ENCODE results near the gene EFCAB7. TPM values are rescaled to one million over a fixed set of nuclear protein-coding genes. Genes with fewer than 3 reads are reported as not detected.

The EFCAB7 gene
- total and polyA plus RNA-seq, 2 of the 4 experiments (the other 2 are of a cell fraction), result 2.3 TPM

DNA sequence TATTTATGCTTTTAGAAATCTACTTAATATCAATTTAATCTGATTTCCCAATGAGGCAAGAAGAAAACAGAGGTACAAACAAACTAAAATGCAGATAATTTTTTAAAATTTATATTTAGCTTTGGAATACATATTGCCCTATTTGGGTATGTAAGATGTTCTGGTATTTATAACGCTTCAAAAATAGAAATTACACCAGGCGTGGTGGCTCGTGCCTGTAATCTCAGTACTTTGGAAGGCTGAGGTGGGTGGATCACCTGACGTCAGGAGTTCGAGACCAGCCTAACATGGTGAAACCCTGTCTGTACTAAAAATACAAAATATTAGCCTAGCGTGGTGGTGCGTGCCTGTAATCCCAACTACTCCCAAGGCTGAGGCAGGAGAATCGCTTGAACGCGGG, 13.6 kb upstream of the EFCAB7 start:
- Histone ChIP-seq H3K56ac (ENCODE audit: extremely low read depth, insufficient read depth, low read length) (no peak overlapping the region), H2BK20ac (ENCODE audit: low read depth, low read length) (no peak overlapping the region), H3K4ac (ENCODE audit: low read depth, low read length) (no peak overlapping the region), H4K8ac (ENCODE audit: low read depth in 2 of 2, low read length in 2 of 2) (no peak overlapping the region), H4K20me1 (ENCODE audit: insufficient read depth, low read length) (no peaks in the 10 kb centered on the region), H3K9me3 (ENCODE audit: control insufficient read depth, insufficient read depth, low read length) (no peaks in the 10 kb centered on the region), H2BK120ac (ENCODE audit: low read depth, low read length) (no peak overlapping the region), H3K27ac (ENCODE audit: insufficient read depth, low read length) (no peak overlapping the region), H3K9me1 (ENCODE audit: insufficient read depth, low read length) (no peaks in the 10 kb centered on the region), H3K14ac (replicated peaks; ENCODE audit: low read depth, low read length) (no peak overlapping the region), H2AK9ac (replicated peaks; ENCODE audit: low read depth, low read length, poor library complexity) (no peak overlapping the region), H3K36me3 (ENCODE audit: control insufficient read depth, insufficient read depth, low read length) (no peaks in the 10 kb centered on the region), H2BK5ac (ENCODE audit: low read depth, low read length, poor library complexity, severe bottlenecking) (no peak overlapping the region), H3K4me1 (ENCODE audit: control insufficient read depth, insufficient read depth, low read length) (no peaks in the 10 kb centered on the region), H3K23ac (ENCODE audit: low read depth, low read length) (no peak overlapping the region), H3K4me3 (ENCODE audit: insufficient read depth, low read depth, low read length) (no peak overlapping the region), H2BK15ac (ENCODE audit: low read depth, low read length) (no peak overlapping the region), H3K9ac (ENCODE audit: low read depth, low read length) (no peak overlapping the region), H2AFZ (replicated peaks; ENCODE audit: low read length, poor library complexity) (no peak overlapping the region), H3K79me1 (ENCODE audit: low read depth in 1 of 2, low read length in 2 of 2) (no peaks in the 10 kb centered on the region), H4K91ac (ENCODE audit: insufficient read depth, low read depth, low read length) (no peak overlapping the region), H4K5ac (ENCODE audit: low read depth, low read length) (no peak overlapping the region), H3K18ac (ENCODE audit: low read depth, low read length) (no peak overlapping the region), H3K27me3 (ENCODE audit: control insufficient read depth, insufficient read depth, low read length) (no peaks in the 10 kb centered on the region), H2AK5ac (ENCODE audit: low read depth, low read length) (no peak overlapping the region), H3K4me2 (ENCODE audit: low read depth, low read length) (no peak overlapping the region)
- TF ChIP-seq CEBPB (IDR thresholded peaks at IDR 0.05; ENCODE audit: low read depth, low read length) (no peak), CTCF (conservative IDR thresholded peaks at IDR 0.05; ENCODE audit: low read depth, low read length) (no peak), RAD21 (IDR thresholded peaks at IDR 0.05; ENCODE audit: low read length) (no peak), SMC3 (IDR thresholded peaks at IDR 0.05; ENCODE audit: low read depth, low read length) (no peak), CHD1 (IDR thresholded peaks at IDR 0.05; ENCODE audit: low read depth, low read length) (no peak), BHLHE40 (IDR thresholded peaks at IDR 0.05; ENCODE audit: low read depth, low read length) (no peak), RCOR1 (IDR thresholded peaks at IDR 0.05; ENCODE audit: insufficient replicate concordance, low read length) (no peak), FOS (IDR thresholded peaks at IDR 0.05; ENCODE audit: low read depth, low read length) (no peak), RFX5 (IDR thresholded peaks at IDR 0.05; ENCODE audit: low read depth, low read length) (no peak), MAZ (IDR thresholded peaks at IDR 0.05; ENCODE audit: borderline replicate concordance, low read depth, low read length) (no peak), USF2 (IDR thresholded peaks at IDR 0.05; ENCODE audit: low read depth, low read length) (no peak), ELK1 (IDR thresholded peaks at IDR 0.05; ENCODE audit: borderline replicate concordance, low read depth, low read length) (no peak), POLR2A (IDR thresholded peaks at IDR 0.05; ENCODE audit: low read depth, low read length) (no peak), NFE2L2 (IDR thresholded peaks at IDR 0.05; ENCODE audit: low read depth, low read length) (no peak)
- DNase-seq (no peak), ATAC-seq (ENCODE audit: low read depth) (no peak)
- POLR2A ChIA-PET (ENCODE audit: unreplicated experiment), result no interaction called here
- CTCF ChIA-PET, result no interaction called here
- BruUV-seq (replicated peaks), result no TSS peak
- in situ Hi-C loops (cut with MboI; ENCODE audit: low sequenced_read_pairs), result no loop called here
- WGBS, 2 experiments (ENCODE audit: extremely low coverage in 2 of 2, insufficient read length in 1 of 2), result no CpG with 5 or more reads among the region's 10 CpGs
- dilution Hi-C loops (cut with HindIII; ENCODE audit: low sequenced_read_pairs, unreplicated experiment), result no loop called here
- intact Hi-C loops (cut with micrococcal nuclease), result no loop called here

All from IMR-90 (cell line).